AG09319 (cell line): ENCODE data around the gene ORC4.

Experiments used
- DNase-seq: peaks from one replicate; pipeline ENCODE4 v3.0.0-alpha.2; 2010; ENCODE audit warnings: low read depth; ENCODE audit errors: extremely low read depth
- CTCF ChIP-seq: IDR thresholded peaks from 2 replicates; pipeline ENCODE4 v1.5.1; 2011; ENCODE audit warnings: low read depth, mild to moderate bottlenecking, inconsistent platforms, low read length, moderate library complexity

The ORC4 gene

GRCh38 chr2:147933931-147934330 is 86.6 kb downstream of the ORC4 start:
- TF ChIP-seq CTCF, result no peak
- no peak for DNase-seq

- no peak for TF ChIP-seq CTCF
- DNase-seq, result no peak
Observed at GRCh38 chr2:147927053-147927588, 93.4 kb downstream of the ORC4 start.

GRCh38 chr2:147925886-147926285 is 94.7 kb downstream of the ORC4 start:
- no peak for DNase-seq
- TF ChIP-seq CTCF, result no peak

- DNase-seq, result no peak
- no peak for TF ChIP-seq CTCF
Observed at GRCh38 chr2:147924647-147925046, 95.9 kb downstream of the ORC4 start.

GRCh38 chr2:147923846-147924245 is 96.7 kb downstream of the ORC4 start:
- no peak for TF ChIP-seq CTCF
- DNase-seq, result no peak

GRCh38 chr2:147917161-147917560 is 103.4 kb downstream of the ORC4 start:
- no peak for TF ChIP-seq CTCF
- no peak for DNase-seq

GRCh38 chr2:147916723-147917122 is 103.8 kb downstream of the ORC4 start:
- no peak for TF ChIP-seq CTCF
- DNase-seq, result no peak
